ENCODE measurements around the gene ITPR2.

ITPR2 gene

DNA sequence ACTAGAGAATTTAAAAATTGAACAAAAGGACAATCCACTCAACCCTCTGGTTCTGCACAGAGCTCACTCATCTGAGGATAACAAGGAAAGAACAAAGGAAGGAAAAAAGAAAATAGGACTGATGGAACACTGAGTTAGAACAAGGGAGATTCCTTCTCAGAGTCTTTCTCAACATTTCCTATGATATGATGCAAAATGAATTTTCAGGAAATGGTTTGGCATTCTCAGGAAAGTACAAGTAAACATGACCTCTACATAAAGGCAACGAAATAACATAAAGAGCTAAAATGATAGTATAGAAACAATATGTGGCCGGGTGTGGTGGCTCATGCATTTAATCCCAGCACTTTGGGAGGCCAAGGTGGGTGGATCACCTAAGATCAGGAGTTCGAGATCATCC lies 135.8 kb downstream of the ITPR2 start:
- H3K9me3 Mint-ChIP-seq = no peaks in the 10 kb centered on the region

DNA sequence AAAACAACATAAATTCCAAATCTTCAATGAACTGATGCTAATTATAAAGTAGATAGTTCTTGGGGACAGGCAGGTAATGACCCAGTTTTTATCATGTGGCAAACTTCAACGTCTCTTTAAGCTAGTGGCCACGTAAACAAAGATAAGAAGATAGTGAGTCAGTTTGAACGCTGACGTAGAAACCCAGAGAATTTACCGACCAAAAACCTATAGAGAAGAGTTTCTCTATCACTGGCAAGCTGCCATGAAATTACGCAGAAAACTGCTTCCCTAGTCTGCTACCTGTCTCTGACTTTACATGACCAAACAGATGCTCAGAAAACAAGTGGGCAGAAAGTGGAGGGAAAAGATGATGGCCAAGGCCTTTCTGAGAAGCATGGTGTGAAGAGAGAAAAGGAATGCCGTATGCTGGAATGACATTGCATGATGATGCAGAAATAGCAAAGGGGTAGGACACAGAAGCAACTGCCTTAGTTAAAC lies 136.3 kb downstream of the ITPR2 start:
- H3K27me3 Mint-ChIP-seq (ENCODE audit: low read depth, poor library complexity) = no peaks in the 10 kb centered on the region
- peaks cover 2% of the 10 kb centered on the region for H3K4me1 Mint-ChIP-seq
- TF ChIP-seq, protein P1, sequence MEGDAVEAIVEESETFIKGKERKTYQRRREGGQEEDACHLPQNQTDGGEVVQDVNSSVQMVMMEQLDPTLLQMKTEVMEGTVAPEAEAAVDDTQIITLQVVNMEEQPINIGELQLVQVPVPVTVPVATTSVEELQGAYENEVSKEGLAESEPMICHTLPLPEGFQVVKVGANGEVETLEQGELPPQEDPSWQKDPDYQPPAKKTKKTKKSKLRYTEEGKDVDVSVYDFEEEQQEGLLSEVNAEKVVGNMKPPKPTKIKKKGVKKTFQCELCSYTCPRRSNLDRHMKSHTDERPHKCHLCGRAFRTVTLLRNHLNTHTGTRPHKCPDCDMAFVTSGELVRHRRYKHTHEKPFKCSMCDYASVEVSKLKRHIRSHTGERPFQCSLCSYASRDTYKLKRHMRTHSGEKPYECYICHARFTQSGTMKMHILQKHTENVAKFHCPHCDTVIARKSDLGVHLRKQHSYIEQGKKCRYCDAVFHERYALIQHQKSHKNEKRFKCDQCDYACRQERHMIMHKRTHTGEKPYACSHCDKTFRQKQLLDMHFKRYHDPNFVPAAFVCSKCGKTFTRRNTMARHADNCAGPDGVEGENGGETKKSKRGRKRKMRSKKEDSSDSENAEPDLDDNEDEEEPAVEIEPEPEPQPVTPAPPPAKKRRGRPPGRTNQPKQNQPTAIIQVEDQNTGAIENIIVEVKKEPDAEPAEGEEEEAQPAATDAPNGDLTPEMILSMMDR (IDR thresholded peaks at IDR 0.05) = no peak
- no peak overlapping the region for H3K4me3 Mint-ChIP-seq
- DNase-seq = no peak
- no peaks in the 10 kb centered on the region for H3K36me3 Mint-ChIP-seq (ENCODE audit: low read depth)
- no peak overlapping the region for H3K27ac Mint-ChIP-seq
- no peaks in the 10 kb centered on the region for H3K9me3 Mint-ChIP-seq

More for the DNA sequence above, 135.8 kb downstream of the ITPR2 start:
- Mint-ChIP-seq H3K27ac (no peak overlapping the region), H3K36me3 (ENCODE audit: low read depth) (no peaks in the 10 kb centered on the region), H3K4me1 (no peaks in the 10 kb centered on the region), H3K4me3 (no peak overlapping the region), H3K27me3 (ENCODE audit: low read depth, poor library complexity) (no peaks in the 10 kb centered on the region)
- TF ChIP-seq, protein P1 (IDR thresholded peaks at IDR 0.05) = no peak
- DNase-seq = no peak

DNA sequence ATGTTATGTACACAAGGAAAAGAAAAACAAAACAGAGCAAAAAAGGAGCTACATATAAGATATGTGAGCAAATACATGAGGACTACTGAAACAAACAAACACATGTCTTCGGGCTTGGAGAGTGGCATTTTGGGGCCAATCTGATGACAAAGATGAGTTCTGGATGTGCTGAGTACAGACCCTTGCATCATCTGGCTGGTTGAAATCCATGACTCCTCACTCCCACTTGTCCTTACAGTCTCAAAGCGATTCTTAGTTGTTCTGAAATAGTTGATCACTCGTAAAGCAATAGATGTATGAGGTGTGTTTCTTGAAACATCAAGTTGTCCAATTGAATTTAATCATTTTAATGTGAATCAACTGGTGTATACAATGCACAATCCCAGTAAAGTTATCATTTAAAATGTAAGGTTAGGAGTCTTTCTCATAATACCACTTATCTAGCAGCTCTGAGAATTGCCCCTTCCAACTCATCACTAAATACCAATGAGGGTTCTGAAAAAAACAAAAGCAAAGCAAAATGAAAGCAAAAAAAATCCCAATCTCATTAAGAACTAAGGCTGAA lies 136.9 kb downstream of the ITPR2 start:
- no peaks in the 10 kb centered on the region for H3K36me3 Mint-ChIP-seq (ENCODE audit: low read depth)
- no peak overlapping the region for H3K27ac Mint-ChIP-seq
- H3K27me3 Mint-ChIP-seq (ENCODE audit: low read depth, poor library complexity) = no peaks in the 10 kb centered on the region
- DNase-seq = no peak
- TF ChIP-seq, protein P1 (IDR thresholded peaks at IDR 0.05) = no peak
- no peak overlapping the region for H3K4me3 Mint-ChIP-seq
- H3K4me1 Mint-ChIP-seq = peaks cover 7% of the 10 kb centered on the region
- no peaks in the 10 kb centered on the region for H3K9me3 Mint-ChIP-seq

DNA sequence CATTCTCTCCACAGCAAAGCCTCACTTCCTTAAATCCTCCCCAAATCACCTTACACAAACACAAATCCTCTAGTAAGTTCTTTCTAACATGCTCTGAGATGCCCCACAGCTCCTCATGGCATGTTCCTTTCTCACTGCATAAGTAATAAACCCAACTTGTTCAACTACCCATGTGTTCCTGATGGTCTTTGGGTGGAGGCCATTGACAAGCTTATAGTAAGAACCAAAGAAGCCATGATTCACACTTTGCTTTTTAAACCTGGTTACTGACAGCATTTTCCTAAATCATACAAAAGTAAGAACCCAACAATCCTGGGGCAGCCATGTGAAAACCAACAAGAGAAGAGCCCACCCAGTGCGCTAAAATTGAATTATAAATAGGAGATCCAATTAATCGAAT lies 138.6 kb downstream of the ITPR2 start:
- Mint-ChIP-seq H3K27ac (no peak overlapping the region), H3K4me3 (no peak overlapping the region), H3K9me3 (no peaks in the 10 kb centered on the region), H3K27me3 (ENCODE audit: low read depth, poor library complexity) (no peaks in the 10 kb centered on the region), H3K4me1 (peaks cover 9% of the 10 kb centered on the region), H3K36me3 (ENCODE audit: low read depth) (no peaks in the 10 kb centered on the region)
- no peak for DNase-seq
- TF ChIP-seq, protein P1 (IDR thresholded peaks at IDR 0.05) = no peak

DNA sequence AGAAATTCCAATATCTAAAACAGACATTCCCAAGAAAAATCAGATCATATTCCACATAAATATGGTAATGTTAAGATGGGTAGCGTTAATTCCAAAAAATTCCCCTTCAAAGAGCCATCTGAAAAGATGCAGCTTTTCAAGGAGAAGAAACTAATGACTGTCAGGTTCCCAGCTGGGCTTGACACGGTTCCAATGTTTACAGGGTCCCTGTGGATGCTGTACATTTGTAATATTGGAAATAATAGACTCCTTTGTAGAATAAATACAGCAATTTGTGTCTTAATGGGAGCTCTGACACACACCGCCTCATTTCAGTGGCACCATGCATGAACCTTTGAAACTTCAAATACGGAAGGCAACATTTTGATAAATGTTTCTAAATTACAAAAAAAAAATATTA lies 140.6 kb downstream of the ITPR2 start:
- H3K27ac Mint-ChIP-seq = no peak overlapping the region
- no peaks in the 10 kb centered on the region for H3K9me3 Mint-ChIP-seq
- H3K36me3 Mint-ChIP-seq (ENCODE audit: low read depth) = no peaks in the 10 kb centered on the region

More for the DNA sequence above, 140.6 kb downstream of the ITPR2 start:
- Mint-ChIP-seq H3K4me1 (peaks cover 9% of the 10 kb centered on the region), H3K4me3 (no peak overlapping the region), H3K27me3 (ENCODE audit: low read depth, poor library complexity) (no peaks in the 10 kb centered on the region)
- TF ChIP-seq, protein P1 (IDR thresholded peaks at IDR 0.05) = no peak
- DNase-seq = no peak

All from nephron progenitor cell (in vitro differentiated cells).